ENCODE measurements around the gene DHX35.

Gene DHX35

DNA sequence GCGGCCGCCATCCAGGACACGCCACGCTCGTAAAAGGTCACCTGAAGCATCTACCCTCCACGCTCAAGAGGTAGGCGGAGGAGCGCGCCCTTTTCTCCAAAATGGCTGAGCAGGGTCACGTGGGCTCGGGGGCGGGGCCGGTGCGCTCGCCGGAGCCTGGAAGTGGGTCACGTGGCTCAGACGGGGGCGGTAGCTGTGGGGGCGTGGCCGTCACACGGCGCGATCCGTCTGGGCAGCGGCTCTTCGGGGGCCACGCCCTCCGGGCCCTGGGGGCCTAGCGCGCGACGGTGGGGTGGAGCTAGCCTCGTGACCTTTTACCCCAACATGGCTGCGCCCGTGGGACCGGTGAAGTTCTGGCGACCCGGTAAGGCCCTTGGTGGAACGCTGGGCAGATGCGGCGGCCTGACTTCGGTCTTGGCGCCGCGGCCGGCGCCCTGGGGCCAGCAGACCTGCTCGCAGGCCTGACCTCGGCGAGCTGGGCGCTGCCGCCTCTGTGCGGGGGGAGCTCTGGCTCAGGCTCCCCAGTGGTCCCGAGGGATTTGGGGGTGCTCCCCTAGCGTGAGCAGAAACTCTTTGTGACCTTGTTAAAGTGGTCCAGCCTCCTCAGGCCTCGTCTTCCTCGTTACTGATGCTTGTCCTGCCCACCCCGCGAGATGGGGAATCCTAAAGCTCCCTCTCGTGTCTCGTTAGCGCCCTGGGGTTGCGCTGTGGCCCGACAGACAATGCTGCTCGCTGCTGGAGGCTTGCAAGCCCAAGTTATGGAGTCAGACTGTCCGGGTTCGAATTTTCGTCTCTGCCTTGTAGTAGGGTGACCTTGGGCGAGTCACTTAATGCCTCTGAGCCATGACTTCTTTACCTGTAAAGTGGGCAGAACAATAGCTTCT, at the start of gene DHX35:
Gene DHX35 (plus strand): TSS at position 301 of the 884 bp plus-strand sequence. CDS start 24 bp downstream, at position 325.
- DNase-seq: peak; percentile 93

DNA sequence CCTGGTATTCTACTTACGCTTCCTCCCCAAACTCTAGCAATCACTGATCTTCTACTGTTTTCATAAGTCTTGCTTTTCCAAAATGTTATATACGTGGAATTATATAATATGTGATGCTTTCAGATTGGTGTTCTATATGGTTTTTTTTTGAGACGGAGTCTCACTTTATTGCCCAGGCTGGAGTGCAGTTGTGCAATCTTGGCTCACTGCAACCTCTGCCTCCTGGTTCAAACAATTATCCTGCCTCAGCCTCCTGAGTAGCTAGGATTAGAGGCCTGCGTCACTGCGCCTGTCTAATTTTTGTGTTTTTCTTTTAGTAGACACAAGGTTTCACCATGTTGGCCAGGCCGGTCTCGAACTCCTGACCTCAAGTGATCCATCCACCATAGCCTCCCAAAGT, 46.8 kb upstream of the DHX35 start:
- DNase-seq: no peak

DNA sequence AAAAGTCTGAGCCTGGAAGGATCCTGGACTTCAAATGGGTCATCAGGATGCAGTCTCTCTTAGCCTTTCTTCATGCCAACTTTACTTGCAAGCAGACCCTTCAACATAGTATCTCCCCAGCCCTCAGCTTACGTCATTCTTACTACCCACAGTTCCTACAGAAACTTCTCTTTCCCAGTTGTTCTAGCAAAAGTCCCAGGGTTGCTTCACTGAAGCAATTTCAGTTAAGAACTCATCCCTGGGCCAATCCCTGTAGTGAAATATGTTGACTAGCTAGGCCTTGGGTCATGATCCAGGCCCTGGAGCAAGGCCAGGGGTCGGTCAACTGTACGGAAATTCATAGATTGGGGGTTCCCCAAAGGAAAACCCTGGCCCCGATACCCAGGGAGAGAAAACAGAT, 44.5 kb upstream of the DHX35 start:
- no peak for DNase-seq

DNA sequence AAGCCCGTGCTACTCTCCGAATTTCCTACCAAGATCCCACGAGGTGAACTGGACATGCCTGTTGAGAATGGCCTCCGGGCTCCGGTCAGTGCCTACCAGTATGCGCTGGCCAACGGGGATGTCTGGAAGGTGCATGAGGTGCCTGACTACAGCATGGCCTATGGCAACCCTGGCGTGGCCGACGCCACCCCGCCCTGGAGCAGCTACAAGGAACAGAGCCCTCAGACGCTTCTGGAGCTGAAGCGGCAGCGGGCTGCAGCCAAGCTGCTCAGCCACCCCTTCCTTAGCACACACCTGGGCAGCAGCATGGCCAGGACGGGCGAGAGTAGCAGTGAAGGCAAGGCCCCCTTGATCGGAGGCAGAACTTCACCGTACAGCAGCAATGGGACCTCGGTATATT, 44.0 kb upstream of the DHX35 start:
- DNase-seq: no peak

- DNase-seq: no peak
These were observed 42.5 kb upstream of the DHX35 start for GRCh38 chr20:38919683-38920082.

DNA sequence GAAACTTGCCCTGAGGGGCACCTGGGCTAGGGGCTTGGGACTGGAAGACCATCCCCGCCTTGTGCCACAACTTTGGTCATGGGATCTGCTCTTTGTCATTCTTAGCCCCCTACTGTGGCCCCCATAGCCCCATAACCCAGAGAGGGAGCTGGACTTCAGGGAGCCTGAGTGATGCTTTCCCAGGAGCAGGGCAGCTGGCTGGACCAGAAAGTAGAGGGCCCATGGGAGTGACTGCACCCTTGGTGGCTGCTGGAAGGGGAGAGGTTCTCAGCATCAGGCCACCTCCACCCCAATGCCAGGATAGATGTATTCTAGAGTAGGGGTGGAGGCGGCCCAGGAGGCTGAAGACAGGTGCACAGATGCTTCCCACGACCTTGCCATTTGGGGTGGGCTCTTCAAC, 41.7 kb upstream of the DHX35 start:
- no peak for DNase-seq

GRCh38 chr20:38920851-38921250, 41.3 kb upstream of the DHX35 start:
- no peak for DNase-seq

GRCh38 chr20:38924718-38925117, 37.4 kb upstream of the DHX35 start:
- DNase-seq: no peak

DNA sequence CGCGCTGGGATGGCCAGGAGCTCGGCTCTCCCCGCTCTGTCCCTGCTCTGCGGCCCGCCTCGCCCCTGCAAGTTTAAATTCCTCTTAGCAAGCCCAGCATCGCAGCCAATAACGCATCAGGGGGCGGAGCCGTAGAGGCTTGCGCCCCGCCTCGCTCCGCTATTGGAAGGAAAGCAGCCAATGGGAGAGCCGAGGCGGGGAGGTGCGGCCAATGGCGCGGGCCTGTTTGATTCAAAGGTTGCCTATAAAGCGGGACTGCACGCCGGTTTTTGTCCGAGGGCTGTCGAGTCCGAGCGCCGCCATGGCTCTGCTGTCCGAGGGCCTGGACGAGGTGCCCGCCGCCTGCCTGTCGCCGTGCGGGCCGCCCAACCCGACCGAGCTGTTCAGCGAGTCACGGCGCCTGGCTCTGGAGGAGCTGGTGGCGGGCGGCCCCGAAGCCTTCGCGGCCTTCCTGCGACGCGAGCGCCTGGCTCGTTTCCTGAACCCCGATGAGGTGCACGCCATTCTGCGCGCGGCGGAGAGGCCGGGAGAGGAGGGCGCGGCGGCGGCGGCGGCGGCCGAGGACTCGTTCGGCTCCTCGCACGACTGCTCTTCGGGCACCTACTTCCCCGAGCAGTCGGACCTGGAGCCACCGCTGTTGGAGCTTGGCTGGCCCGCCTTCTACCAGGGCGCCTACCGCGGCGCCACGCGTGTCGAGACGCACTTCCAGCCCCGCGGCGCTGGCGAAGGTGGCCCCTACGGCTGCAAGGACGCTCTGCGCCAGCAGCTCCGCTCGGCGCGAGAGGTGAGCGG, 35.8 kb upstream of the DHX35 start, which contains the start of gene FAM83D:
Gene FAM83D (plus strand): TSS at position 276 of the 792 bp plus-strand sequence. CDS start 26 bp downstream, at position 302.
- peak; percentile 95 for DNase-seq

DNA sequence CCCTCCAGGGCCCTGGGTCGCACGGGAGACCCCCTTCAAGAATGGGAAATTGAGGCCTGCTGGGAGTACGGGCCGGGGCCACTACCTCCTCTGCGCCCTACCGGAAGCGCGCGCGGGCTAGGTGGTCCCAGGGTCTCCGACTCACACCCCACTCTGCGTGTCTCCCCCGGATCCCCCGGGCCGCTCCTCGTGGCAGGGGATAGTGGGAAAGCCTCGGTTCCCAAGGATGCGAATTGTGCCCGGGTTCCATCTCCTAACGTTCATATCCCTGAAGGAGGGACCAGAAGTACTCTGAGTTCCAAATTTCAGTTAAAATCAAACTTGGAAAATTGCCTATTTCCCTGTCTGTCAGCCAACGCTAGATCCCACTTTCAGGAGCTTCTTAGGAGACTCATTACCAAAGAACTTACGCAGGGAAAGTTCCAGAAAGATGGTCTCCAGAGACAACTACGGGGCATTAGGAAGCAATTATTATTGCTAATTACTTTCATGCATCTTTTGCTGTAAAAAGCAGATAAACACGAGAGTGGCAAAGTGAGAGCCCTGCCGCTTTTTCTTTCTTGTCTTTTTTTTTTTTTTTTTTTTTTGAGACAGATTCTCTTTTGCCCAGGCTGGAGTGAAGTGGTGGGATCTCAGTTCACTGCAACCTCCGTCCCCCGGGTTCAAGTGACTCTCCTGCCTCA, 35.1 kb upstream of the DHX35 start:
- DNase-seq: no peak

GRCh38 chr20:38927902-38928578, 34.1 kb upstream of the DHX35 start:
- DNase-seq: no peak

- no peak for DNase-seq
These were observed 31.9 kb upstream of the DHX35 start for GRCh38 chr20:38930242-38930569.

GRCh38 chr20:38931984-38932383, 30.2 kb upstream of the DHX35 start:
- DNase-seq: no peak

GRCh38 chr20:38932457-38933120, 29.6 kb upstream of the DHX35 start:
- no peak for DNase-seq

- no peak for DNase-seq
These were observed 27.6 kb upstream of the DHX35 start for GRCh38 chr20:38934530-38934929.

DNA sequence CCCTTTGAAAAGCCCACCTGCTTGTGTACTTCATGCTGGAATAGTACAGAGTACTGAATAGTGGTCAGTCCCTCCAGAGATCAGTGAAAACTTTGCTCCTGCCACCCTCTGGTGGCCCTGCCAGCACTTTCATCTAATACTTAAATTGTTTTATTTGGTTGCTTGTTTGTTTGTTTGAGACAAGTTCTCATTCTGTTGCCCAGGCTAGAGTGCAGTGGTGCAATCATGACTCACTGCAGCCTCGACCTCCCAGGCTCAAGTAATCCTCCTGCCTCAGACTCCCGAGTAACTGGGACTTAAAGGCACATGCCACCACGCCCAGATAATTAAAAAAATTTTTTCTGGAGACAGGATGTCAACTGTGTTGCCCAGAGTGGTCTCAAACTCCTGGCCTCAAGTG, 26.9 kb upstream of the DHX35 start:
- no peak for DNase-seq

DNA sequence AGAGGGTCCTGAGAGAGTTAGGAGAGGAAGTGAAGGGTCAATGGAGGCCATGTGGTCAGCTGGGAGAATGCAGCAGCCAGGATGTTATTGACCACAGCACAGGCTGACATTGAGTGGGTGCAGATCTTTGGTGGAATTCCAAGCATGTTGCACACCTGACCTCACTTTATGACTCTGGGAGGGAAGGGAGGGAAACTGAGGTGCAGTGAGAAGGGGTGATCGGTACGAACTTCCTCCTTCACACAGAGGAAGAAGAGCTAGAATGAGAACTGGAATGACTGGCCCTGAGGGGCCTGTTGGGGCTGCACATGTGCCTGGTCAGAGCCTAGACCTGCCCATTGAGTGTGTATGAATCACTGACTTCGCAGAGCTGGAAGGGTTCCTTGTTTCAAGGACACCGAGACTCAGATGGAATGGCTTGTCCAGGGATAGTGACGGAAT, 26.2 kb upstream of the DHX35 start:
- no peak for DNase-seq

GRCh38 chr20:38937000-38937399, 25.1 kb upstream of the DHX35 start:
- DNase-seq: no peak

GRCh38 chr20:38937978-38938473, 24.1 kb upstream of the DHX35 start:
- DNase-seq: no peak

- no peak for DNase-seq
These were observed 22.5 kb upstream of the DHX35 start for GRCh38 chr20:38939686-38940085.

DNA sequence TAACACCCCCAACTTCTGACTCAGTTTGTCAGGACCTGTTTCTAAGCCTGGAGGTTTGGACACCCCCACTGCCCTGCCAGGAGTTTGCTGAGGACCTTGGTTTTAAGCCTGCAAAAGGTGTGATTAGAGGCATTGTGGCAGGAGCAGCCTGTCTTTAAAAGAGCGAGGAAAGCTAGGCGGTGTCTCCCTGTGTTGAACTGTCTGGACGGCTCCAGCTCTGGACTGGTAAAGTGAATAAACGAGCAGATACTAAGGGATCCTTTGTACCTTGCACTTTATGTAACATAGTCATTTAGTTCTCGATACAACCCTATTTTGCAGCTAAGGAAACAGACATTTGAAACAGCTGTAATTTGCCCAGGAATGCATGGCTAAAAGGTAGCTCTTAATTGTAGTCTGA, 21.5 kb upstream of the DHX35 start:
- DNase-seq: no peak

Measured in DMS153 (cell line).